Karpas-422 (cell line): Measurements from ENCODE around the gene LGALS3BP. TPM values are rescaled to one million over a fixed set of nuclear protein-coding genes. Genes with fewer than 3 reads are reported as not detected.
"Not testable (repeated sequence)": the region's sequence is repeated elsewhere in the genome, so short reads cannot be mapped to it uniquely, and the experiment has no call there.

ENCODE experiments used
- DNase-seq: peaks from one replicate; pipeline ENCODE4 v3.0.0-alpha.2; 2015
- H2AFZ ChIP-seq: fragments of 200-600 bp; sonication (generic); 2 replicates; pipeline ENCODE4 v1.6.1; 2014; ENCODE audit warnings: antibody characterized with exemption, low read length, mixed read lengths
- H3K27ac ChIP-seq: fragments of 200-600 bp; sonication (generic); 2 replicates; pipeline ENCODE4 v1.5.1; 2014; ENCODE audit warnings: mild to moderate bottlenecking, low read length, moderate library complexity
- H3K27me3 ChIP-seq: fragments of 200-600 bp; sonication (generic); 2 replicates; pipeline ENCODE4 v1.6.1; 2014; ENCODE audit warnings: low read length, mixed read lengths
- H3K36me3 ChIP-seq: fragments of 200-600 bp; sonication (generic); 2 replicates; pipeline ENCODE4 v1.6.1; 2014; ENCODE audit warnings: low read length, mixed read lengths; ENCODE audit not compliant: insufficient read depth
- H3K4me1 ChIP-seq: fragments of 200-600 bp; sonication (generic); 2 replicates; pipeline ENCODE4 v1.6.1; 2014; ENCODE audit warnings: mild to moderate bottlenecking, low read length, mixed read lengths
- H3K4me2 ChIP-seq: fragments of 200-600 bp; sonication (generic); 2 replicates; pipeline ENCODE4 v1.6.1; 2014; ENCODE audit warnings: low read length, low read depth, mild to moderate bottlenecking; ENCODE audit not compliant: poor library complexity, severe bottlenecking
- H3K4me3 ChIP-seq: fragments of 200-600 bp; sonication (generic); 2 replicates; pipeline ENCODE4 v1.5.1; 2014; ENCODE audit warnings: mild to moderate bottlenecking, antibody characterized with exemption, low read length, mixed read lengths
- H3K79me2 ChIP-seq: fragments of 200-600 bp; sonication (generic); 2 replicates; pipeline ENCODE4 v1.6.1; 2014; ENCODE audit warnings: mild to moderate bottlenecking, low read length, mixed read lengths
- H3K9ac ChIP-seq: fragments of 200-600 bp; sonication (generic); 2 replicates; pipeline ENCODE4 v1.6.0; 2014; ENCODE audit warnings: low read length
- H3K9me2 ChIP-seq: fragments of 200-600 bp; sonication (generic), shearing (Covaris generic); replicated peaks from 2 replicates; pipeline ENCODE4 v1.6.0; 2014; ENCODE audit warnings: mild to moderate bottlenecking, low read length, moderate library complexity; ENCODE audit not compliant: insufficient read depth
- H3K9me3 ChIP-seq: fragments of 300-700, 200-600 bp; sonication (generic); 2 replicates; pipeline ENCODE4 v1.6.1; 2014; ENCODE audit warnings: low read length, mixed read lengths
- H4K20me1 ChIP-seq: fragments of 200-600 bp; sonication (generic); 2 replicates; pipeline ENCODE4 v1.6.1; 2014; ENCODE audit warnings: mild to moderate bottlenecking, antibody characterized with exemption, low read length, low read depth; ENCODE audit not compliant: insufficient read depth
- total RNA-seq: library from RNA; depleted of rRNA; stranded (reverse); fragments of >200 nt; shearing (Covaris generic); gene quantifications from 2 replicates; pipeline ENCODE4 v1.2.3, GENCODE V29; 2014; ENCODE audit warnings: low replicate concordance

Gene LGALS3BP
- total RNA-seq, 1 experiment from 2014 or later, result 23.7 TPM

DNA sequence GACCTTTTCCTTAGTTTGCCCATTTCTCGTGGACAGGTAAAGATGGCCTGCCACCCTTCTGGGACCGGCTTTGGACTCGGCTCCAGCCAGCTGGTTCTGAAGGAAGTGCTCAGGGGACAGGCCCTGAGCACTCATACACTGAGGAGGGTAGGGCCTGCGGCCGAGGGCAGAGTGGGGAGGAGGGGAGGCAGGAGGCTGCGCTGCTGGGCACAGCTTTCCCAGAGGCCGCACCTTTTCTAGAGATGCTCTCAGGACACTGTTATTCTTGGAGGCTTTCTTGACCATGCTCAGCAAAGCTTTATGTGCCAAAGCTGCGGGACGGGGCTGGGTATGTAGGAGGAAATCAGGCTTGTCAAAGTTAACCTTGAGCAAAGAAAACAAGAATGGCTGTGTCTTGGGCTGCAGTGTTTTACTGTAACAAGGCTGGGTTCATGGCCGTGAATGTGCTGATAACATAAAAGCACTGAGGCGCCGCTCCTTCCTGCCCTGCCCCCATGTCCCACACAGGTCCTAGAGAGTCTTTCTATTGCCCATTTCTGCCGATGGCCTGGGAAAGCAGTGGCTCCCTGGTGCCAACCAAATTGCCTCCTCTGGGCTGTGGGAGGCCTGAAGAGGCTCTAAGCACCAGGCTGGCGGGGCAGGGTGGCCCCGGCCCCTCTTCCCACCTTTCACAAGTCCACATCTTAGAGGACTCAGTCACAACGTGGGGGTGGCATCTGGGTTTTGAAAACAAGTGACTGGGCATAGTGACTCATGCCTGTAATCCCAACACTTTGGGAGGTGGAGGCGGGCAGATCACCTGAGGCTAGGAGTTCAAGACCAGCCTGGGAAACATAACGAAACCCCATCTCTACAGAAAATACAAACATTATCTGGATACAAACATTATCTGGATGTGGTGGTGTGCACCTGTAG, 32.2 kb downstream of the LGALS3BP start:
- Histone ChIP-seq H3K79me2 (no peaks in the 10 kb centered on the region), H3K4me3 (no peak overlapping the region), H3K9me2 (no peaks in the 10 kb centered on the region), H3K9ac (no peak overlapping the region), H3K4me2 (no peak overlapping the region), H3K9me3 (peaks cover 12% of the 10 kb centered on the region), H3K27ac (no peak overlapping the region), H2AFZ (no peak overlapping the region), H3K27me3 (no peaks in the 10 kb centered on the region; the same call in 1 of the 2 replicates), H4K20me1 (no peaks in the 10 kb centered on the region), H3K4me1 (no peaks in the 10 kb centered on the region), H3K36me3 (no peaks in the 10 kb centered on the region)
- no peak for DNase-seq

DNA sequence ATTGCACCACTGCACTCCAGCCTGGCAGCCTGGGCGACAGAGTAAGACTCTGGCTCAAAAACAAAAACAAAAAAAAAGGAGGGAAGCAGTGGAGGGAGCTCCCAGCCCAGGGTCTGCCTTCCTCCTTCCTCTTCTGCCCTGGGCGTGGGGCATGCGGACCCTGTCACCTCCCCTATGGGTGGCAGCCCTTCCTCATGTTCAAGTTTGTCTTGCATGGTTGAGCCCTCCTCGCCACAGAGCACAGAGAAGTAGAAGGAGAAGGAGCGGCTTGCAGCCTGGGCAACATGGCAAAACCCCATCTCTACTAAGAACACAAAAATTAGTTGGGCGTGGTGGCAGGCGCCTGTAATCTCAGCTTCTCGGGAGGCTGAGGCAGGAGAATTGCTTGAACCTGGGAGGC, 33.1 kb downstream of the LGALS3BP start:
- H3K27ac ChIP-seq, result no peak overlapping the region
- no peaks in the 10 kb centered on the region for H3K4me1 ChIP-seq
- no peaks in the 10 kb centered on the region for H3K79me2 ChIP-seq
- no peaks in the 10 kb centered on the region for H3K36me3 ChIP-seq
- no peaks in the 10 kb centered on the region for H3K9me2 ChIP-seq
- H3K9me3 ChIP-seq, result peaks cover 12% of the 10 kb centered on the region
- H3K27me3 ChIP-seq, result no peaks in the 10 kb centered on the region; the same call in 1 of the 2 replicates
- no peak for DNase-seq
- H3K9ac ChIP-seq, result no peak overlapping the region
- H3K4me2 ChIP-seq, result no peak overlapping the region
- H3K4me3 ChIP-seq, result no peak overlapping the region
- no peaks in the 10 kb centered on the region for H4K20me1 ChIP-seq
- no peak overlapping the region for H2AFZ ChIP-seq

DNA sequence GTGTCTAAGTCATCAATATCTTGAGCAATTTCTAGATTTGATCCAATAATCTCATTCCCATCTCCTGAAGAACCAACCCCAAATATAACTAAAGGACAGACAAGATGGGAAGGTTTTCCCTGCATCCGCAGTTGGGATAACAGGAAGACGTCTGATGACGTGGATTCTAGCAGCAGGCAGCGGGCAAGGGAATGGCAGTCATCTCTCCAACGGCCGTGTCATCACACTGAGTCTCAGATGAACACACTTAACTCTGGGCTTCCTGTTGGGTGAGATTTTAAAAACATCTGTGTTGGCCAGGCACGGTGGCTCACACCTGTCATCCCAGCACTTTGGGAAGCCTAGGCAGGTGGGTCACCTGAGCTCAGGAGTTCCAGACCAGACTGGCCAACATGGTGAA, 33.6 kb downstream of the LGALS3BP start:
- Histone ChIP-seq H2AFZ (no peak overlapping the region), H4K20me1 (no peaks in the 10 kb centered on the region), H3K9ac (no peak overlapping the region)

DNA sequence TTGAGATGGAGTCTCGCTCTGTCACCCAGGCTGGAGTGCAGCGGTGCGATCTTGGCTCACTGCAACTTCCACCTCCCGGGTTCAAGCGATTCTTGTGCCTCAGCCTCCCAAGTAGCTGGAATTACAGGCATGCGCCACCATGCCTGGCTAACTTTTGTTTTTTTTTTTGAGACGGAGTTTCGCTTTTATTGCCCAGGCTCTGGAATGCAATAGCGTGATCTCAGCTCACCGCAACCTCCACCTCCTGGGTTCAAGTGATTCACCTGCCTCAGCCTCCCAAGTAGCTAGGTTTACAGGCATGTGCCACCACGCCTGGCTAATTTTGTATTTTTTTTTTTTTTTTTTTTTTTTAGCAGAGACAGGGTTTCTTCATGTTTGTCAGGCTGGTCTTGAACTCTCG, 34.3 kb downstream of the LGALS3BP start:
- H4K20me1 ChIP-seq, H3K9me3 ChIP-seq, H3K36me3 ChIP-seq, H3K4me2 ChIP-seq, H3K27me3 ChIP-seq, DNase-seq, H3K4me3 ChIP-seq, H3K4me1 ChIP-seq, H3K79me2 ChIP-seq, H3K9me2 ChIP-seq, H2AFZ ChIP-seq, H3K27ac ChIP-seq, H3K9ac ChIP-seq: not testable (repeated sequence)

More for the DNA sequence above, 33.6 kb downstream of the LGALS3BP start:
- Histone ChIP-seq H3K9me3 (peaks cover 8% of the 10 kb centered on the region), H3K79me2 (no peaks in the 10 kb centered on the region), H3K36me3 (no peaks in the 10 kb centered on the region), H3K27me3 (no peaks in the 10 kb centered on the region; the same call in 1 of the 2 replicates), H3K4me2 (no peak overlapping the region), H3K27ac (no peak overlapping the region), H3K4me1 (no peaks in the 10 kb centered on the region), H3K4me3 (no peak overlapping the region), H3K9me2 (no peaks in the 10 kb centered on the region)
- DNase-seq, result no peak

DNA sequence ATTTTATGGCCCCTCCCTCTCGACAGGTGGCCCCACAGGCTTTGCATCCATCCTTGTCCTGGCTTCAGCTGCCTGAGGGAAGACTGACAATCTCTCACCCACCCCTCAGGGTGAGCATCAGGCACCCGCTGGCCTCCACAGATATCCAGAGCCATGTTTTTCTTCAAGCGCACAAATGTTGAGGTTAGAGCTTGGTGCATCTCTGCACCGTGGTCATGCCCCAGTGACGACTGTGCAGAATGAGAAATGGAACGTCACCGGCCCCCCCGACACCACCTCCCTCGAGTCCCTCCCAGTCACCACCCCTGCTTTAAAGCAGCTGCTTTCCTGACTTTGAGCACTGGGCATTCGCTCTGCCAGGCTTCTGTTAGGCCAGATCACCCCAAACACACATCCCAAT, 34.8 kb downstream of the LGALS3BP start:
- no peaks in the 10 kb centered on the region for H3K9me2 ChIP-seq
- no peaks in the 10 kb centered on the region for H4K20me1 ChIP-seq
- DNase-seq, result no peak
- H3K36me3 ChIP-seq, result no peaks in the 10 kb centered on the region
- H3K27me3 ChIP-seq, result no peaks in the 10 kb centered on the region
- no peak overlapping the region for H3K27ac ChIP-seq
- no peak overlapping the region for H3K4me3 ChIP-seq
- no peak overlapping the region for H2AFZ ChIP-seq
- H3K4me2 ChIP-seq, result no peak overlapping the region
- H3K9me3 ChIP-seq, result no peaks in the 10 kb centered on the region; the same call in 1 of the 2 replicates
- H3K4me1 ChIP-seq, result no peaks in the 10 kb centered on the region
- no peak overlapping the region for H3K9ac ChIP-seq
- H3K79me2 ChIP-seq, result no peaks in the 10 kb centered on the region

DNA sequence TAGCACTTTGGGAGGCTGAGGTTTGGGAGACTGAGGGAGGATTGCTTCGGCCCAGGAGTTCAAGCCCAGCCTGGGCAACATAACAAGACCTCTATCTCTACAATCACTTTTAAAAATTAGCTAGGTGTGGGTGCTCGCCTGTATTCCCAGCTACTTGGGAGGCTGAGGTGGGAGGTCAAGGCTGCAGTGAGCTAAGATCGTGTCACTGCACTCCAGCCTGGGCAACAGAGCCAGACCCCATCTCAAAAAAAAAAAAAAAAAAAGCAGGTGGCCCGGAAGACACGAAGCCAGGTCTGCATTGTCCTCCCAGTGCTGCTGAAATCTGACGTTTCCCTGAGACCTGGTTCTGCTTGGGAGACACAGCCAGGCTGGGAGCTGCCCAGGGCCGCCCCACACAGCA, 35.7 kb downstream of the LGALS3BP start:
- H3K27ac ChIP-seq, result no peak overlapping the region
- no peak overlapping the region for H3K4me2 ChIP-seq
- H3K9me3 ChIP-seq, result no peaks in the 10 kb centered on the region
- H3K79me2 ChIP-seq, result no peaks in the 10 kb centered on the region
- H2AFZ ChIP-seq, result no peak overlapping the region
- no peak for DNase-seq
- no peak overlapping the region for H3K9ac ChIP-seq
- H3K36me3 ChIP-seq, result no peaks in the 10 kb centered on the region
- no peaks in the 10 kb centered on the region for H3K27me3 ChIP-seq
- no peak overlapping the region for H3K4me3 ChIP-seq
- H3K4me1 ChIP-seq, result no peaks in the 10 kb centered on the region
- no peaks in the 10 kb centered on the region for H3K9me2 ChIP-seq
- H4K20me1 ChIP-seq, result no peaks in the 10 kb centered on the region

DNA sequence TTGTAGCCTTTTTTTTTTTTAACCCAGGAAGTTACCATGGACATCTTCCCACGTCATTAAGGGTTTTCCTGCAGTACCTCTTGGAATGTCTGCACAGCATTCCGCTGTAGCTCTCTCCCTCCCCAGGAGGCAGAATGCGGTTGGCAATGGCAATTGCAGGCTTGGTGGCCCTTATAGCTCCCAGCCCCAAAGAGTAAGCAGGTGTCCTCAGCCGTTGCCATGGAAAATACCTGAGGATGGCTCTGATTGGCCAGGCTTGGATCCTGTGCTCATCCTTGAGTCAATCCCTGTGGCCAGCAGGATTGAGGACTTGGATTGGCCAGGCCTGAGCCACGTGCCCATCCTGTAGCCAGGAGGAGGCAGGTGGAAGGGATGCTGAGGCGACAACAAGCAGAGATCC, 39.0 kb downstream of the LGALS3BP start:
- H2AFZ ChIP-seq, result no peak overlapping the region
- H3K9me3 ChIP-seq, result no peaks in the 10 kb centered on the region
- H4K20me1 ChIP-seq, result no peaks in the 10 kb centered on the region
- H3K9me2 ChIP-seq, result no peaks in the 10 kb centered on the region
- no peak overlapping the region for H3K4me3 ChIP-seq
- no peak overlapping the region for H3K27ac ChIP-seq
- no peaks in the 10 kb centered on the region for H3K36me3 ChIP-seq
- H3K27me3 ChIP-seq, result no peaks in the 10 kb centered on the region
- no peaks in the 10 kb centered on the region for H3K4me1 ChIP-seq
- no peak for DNase-seq
- H3K9ac ChIP-seq, result no peak overlapping the region
- H3K79me2 ChIP-seq, result no peaks in the 10 kb centered on the region
- H3K4me2 ChIP-seq, result no peak overlapping the region

DNA sequence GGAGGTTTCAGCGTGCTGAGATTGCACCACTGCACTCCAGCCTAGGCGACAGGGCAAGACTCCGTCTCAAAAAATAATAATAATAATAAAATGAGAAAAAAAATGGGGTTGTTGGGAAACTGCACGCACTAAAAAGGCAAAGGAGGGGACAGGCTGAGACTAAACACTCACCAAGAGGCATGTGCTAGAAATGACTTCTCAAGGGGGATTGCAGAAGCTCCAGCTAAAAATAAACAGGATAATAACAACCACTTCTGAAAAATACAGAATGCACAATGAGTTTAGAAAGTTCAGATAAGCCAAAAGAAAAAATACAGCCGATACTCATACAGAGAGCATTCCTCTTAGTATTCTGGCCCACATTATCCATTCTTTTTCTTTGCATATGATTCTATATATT, 39.5 kb downstream of the LGALS3BP start:
- no peaks in the 10 kb centered on the region for H3K4me1 ChIP-seq
- H3K79me2 ChIP-seq, result no peaks in the 10 kb centered on the region
- H4K20me1 ChIP-seq, result no peaks in the 10 kb centered on the region
- H3K9ac ChIP-seq, result no peak overlapping the region
- H2AFZ ChIP-seq, result no peak overlapping the region
- no peaks in the 10 kb centered on the region for H3K36me3 ChIP-seq
- H3K4me2 ChIP-seq, result no peak overlapping the region
- no peaks in the 10 kb centered on the region for H3K9me3 ChIP-seq
- no peak for DNase-seq
- no peak overlapping the region for H3K27ac ChIP-seq
- H3K9me2 ChIP-seq, result no peaks in the 10 kb centered on the region
- no peak overlapping the region for H3K4me3 ChIP-seq
- H3K27me3 ChIP-seq, result no peaks in the 10 kb centered on the region
